OCI-LY1 (cell line): ENCODE results near the gene MSMB.

Experiments used
- H2AFZ ChIP-seq: fragments of 200-600 bp; sonication (generic), shearing (Covaris generic); 2 replicates; pipeline ENCODE4 v1.6.0; 2014; ENCODE audit warnings: antibody characterized with exemption, mild to moderate bottlenecking, low read length
- H3F3A ChIP-seq: fragments of 200-600 bp; sonication (generic), shearing (Covaris generic); 2 replicates; pipeline ENCODE4 v1.6.0; 2014; ENCODE audit warnings: mild to moderate bottlenecking, antibody characterized with exemption, low read length, moderate library complexity; ENCODE audit not compliant: insufficient read depth
- H3K27ac ChIP-seq: fragments of 200-600 bp; sonication (generic); 2 replicates; pipeline ENCODE4 v1.5.1; 2014; ENCODE audit warnings: low read length, mixed run types, mild to moderate bottlenecking, low read depth; ENCODE audit not compliant: poor library complexity, severe bottlenecking
- H3K27me3 ChIP-seq: fragments of 200-600 bp; sonication (generic); 2 replicates; pipeline ENCODE4 v1.6.0; 2014; ENCODE audit warnings: antibody characterized with exemption, mild to moderate bottlenecking, low read length, moderate library complexity; ENCODE audit not compliant: insufficient read depth
- H3K36me3 ChIP-seq: fragments of 200-600 bp; sonication (generic); 2 replicates; pipeline ENCODE4 v1.6.1; 2014; ENCODE audit warnings: mild to moderate bottlenecking, antibody characterized with exemption, low read length, moderate library complexity, mixed read lengths; ENCODE audit not compliant: insufficient read depth
- H3K4me1 ChIP-seq: fragments of 200-600 bp; sonication (generic); 2 replicates; pipeline ENCODE4 v1.5.1; 2014; ENCODE audit warnings: mild to moderate bottlenecking, low read length, moderate library complexity; ENCODE audit not compliant: insufficient read depth, severe bottlenecking
- H3K4me2 ChIP-seq: fragments of 200-600 bp; sonication (generic), shearing (Covaris generic); 2 replicates; pipeline ENCODE4 v1.6.1; 2014; ENCODE audit warnings: low read length
- H3K4me3 ChIP-seq: fragments of 200-600 bp; sonication (generic); 2 replicates; pipeline ENCODE4 v1.5.1; 2014; ENCODE audit warnings: low read length, low read depth, mild to moderate bottlenecking, mixed read lengths; ENCODE audit not compliant: poor library complexity, severe bottlenecking
- H3K79me2 ChIP-seq: fragments of 200-600 bp; shearing (Covaris generic); 2 replicates; pipeline ENCODE4 v1.6.1; 2016; ENCODE audit warnings: mixed run types, low read length, mixed read lengths; ENCODE audit not compliant: insufficient read depth
- H3K9ac ChIP-seq: fragments of 200-600 bp; sonication (generic), shearing (Covaris generic); 2 replicates; pipeline ENCODE4 v1.6.1; 2014; ENCODE audit warnings: mild to moderate bottlenecking, low read length, mixed read lengths
- H3K9me2 ChIP-seq: fragments of 200-600 bp; sonication (generic), shearing (Covaris generic); 2 replicates; pipeline ENCODE4 v1.6.1; 2014; ENCODE audit warnings: low read depth, mild to moderate bottlenecking, low read length, mixed read lengths
- H3K9me3 ChIP-seq: fragments of 200-600 bp; shearing (Covaris generic); 2 replicates; pipeline ENCODE4 v1.6.1; 2014; ENCODE audit warnings: low read length, mixed read lengths
- H4K20me1 ChIP-seq: fragments of 200-600 bp; sonication (generic), shearing (Covaris generic); 2 replicates; pipeline ENCODE4 v1.6.0; 2016; ENCODE audit warnings: mild to moderate bottlenecking, low read length; ENCODE audit not compliant: insufficient read depth
- CTCF ChIP-seq: fragments of 200-600 bp; sonication (generic), shearing (Covaris generic); IDR thresholded peaks from 2 replicates; pipeline ENCODE4 v1.5.1; 2017; ENCODE audit warnings: mild to moderate bottlenecking, antibody characterized with exemption, low read length, moderate library complexity, mixed read lengths
- EZH2 ChIP-seq: fragments of 200-600 bp; sonication (generic), shearing (Covaris generic); IDR thresholded peaks from 2 replicates; pipeline ENCODE4 v1.8.0; 2017; ENCODE audit warnings: borderline replicate concordance, mixed run types, mild to moderate bottlenecking, antibody characterized with exemption, low read length, moderate library complexity, mixed read lengths

The MSMB gene

GRCh38 chr10:46092524-46093081 lies 46.5 kb upstream of the MSMB start:
- Histone ChIP-seq H3K4me1 (peaks cover 29% of the 10 kb centered on the region), H3K36me3 (no peaks in the 10 kb centered on the region), H3K9me2 (no peaks in the 10 kb centered on the region), H3K27ac (no peak overlapping the region), H3K27me3 (no peaks in the 10 kb centered on the region), H3K9ac (no peak overlapping the region), H2AFZ (no peak overlapping the region), H3K9me3 (no peaks in the 10 kb centered on the region), H3K4me2 (no peak overlapping the region), H3K79me2 (no peaks in the 10 kb centered on the region), H3K4me3 (no peak overlapping the region), H4K20me1 (no peaks in the 10 kb centered on the region), H3F3A (no peaks in the 10 kb centered on the region)
- no peak for TF ChIP-seq EZH2
- no peak for TF ChIP-seq CTCF

DNA sequence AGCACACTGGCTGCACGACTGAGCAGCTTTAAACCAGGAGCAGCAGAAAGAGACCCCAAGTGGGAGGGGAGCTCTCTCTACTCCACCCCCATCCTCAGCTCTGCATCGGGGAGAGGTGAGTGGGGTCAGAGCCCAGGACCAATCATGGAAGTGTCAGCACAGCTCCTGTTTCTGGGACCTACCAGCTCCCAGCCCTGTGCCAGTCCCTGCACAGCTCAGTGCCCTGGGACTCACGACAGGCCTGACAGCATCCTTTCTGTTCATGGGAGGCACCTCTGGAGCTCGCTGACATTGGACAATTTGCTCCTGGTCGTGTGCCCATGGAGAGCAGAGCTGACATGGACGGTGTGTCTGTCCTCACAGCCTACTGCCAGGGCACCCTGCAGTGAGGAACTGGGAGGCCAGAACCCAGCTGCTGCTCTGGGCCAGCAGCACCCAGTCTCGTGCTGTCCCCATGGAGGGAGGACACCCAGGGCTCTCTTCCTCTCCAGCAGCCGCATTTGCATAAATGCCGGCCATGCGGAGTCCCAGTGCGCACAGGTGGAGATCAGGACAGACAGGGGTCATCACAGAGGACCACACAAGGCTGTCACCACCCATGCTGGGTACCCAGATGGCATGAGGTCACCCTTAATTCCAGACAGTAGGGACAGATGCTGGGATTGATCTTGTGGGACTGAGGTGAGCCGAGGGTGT lies 45.9 kb upstream of the MSMB start:
- Histone ChIP-seq H3K79me2 (no peaks in the 10 kb centered on the region), H3K4me2 (no peak overlapping the region; the same call in 1 of the 2 replicates), H2AFZ (no peak overlapping the region), H3K27ac (no peak overlapping the region), H4K20me1 (no peaks in the 10 kb centered on the region), H3K9me3 (no peaks in the 10 kb centered on the region), H3K9me2 (no peaks in the 10 kb centered on the region), H3K4me1 (peaks cover 27% of the 10 kb centered on the region), H3K36me3 (no peaks in the 10 kb centered on the region), H3K27me3 (no peaks in the 10 kb centered on the region), H3K4me3 (no peak overlapping the region), H3K9ac (no peak overlapping the region), H3F3A (no peaks in the 10 kb centered on the region)
- TF ChIP-seq CTCF (no peak), EZH2 (no peak)

GRCh38 chr10:46091080-46091827 lies 45.2 kb upstream of the MSMB start:
- Histone ChIP-seq H3K27ac (no peak overlapping the region), H3K27me3 (no peaks in the 10 kb centered on the region), H3K79me2 (no peaks in the 10 kb centered on the region), H3K4me3 (no peak overlapping the region), H3K4me2 (no peak overlapping the region; the same call in 1 of the 2 replicates), H4K20me1 (no peaks in the 10 kb centered on the region), H3K9me2 (no peaks in the 10 kb centered on the region), H3K4me1 (peaks cover 23% of the 10 kb centered on the region), H2AFZ (no peak overlapping the region), H3F3A (no peaks in the 10 kb centered on the region), H3K9me3 (no peaks in the 10 kb centered on the region), H3K9ac (no peak overlapping the region), H3K36me3 (no peaks in the 10 kb centered on the region)
- no peak for TF ChIP-seq CTCF
- no peak for TF ChIP-seq EZH2
